Glutamatergic neuron (in vitro differentiated cells): ENCODE data around the gene IL12RB2. TPM values are rescaled to one million over a fixed set of nuclear protein-coding genes. Genes with fewer than 3 reads are reported as not detected.
A peak's percentile ranks its signal among the peaks of the same experiment; 100 is the strongest.

Experiments
- DNase-seq: peaks from one replicate; pipeline ENCODE4 v3.0.0; 2022
- H3K27ac Mint-ChIP-seq: one replicate; pipeline ENCODE4 v1.8.0; 2020; ENCODE audit warnings: mild to moderate bottlenecking, mixed read lengths, inconsistent platforms; ENCODE audit not compliant: unreplicated experiment
- H3K27me3 Mint-ChIP-seq: one replicate; pipeline ENCODE4 v1.8.0; 2020; ENCODE audit warnings: mild to moderate bottlenecking, moderate library complexity, mixed read lengths, inconsistent platforms; ENCODE audit not compliant: unreplicated experiment
- H3K36me3 Mint-ChIP-seq: one replicate; pipeline ENCODE4 v1.8.0; 2020; ENCODE audit warnings: mild to moderate bottlenecking, mixed read lengths, inconsistent platforms; ENCODE audit not compliant: unreplicated experiment
- H3K4me1 Mint-ChIP-seq: one replicate; pipeline ENCODE4 v1.8.0; 2020; ENCODE audit warnings: mild to moderate bottlenecking, low read depth, mixed read lengths, inconsistent platforms; ENCODE audit not compliant: unreplicated experiment
- H3K4me3 Mint-ChIP-seq: one replicate; pipeline ENCODE4 v1.8.0; 2020; ENCODE audit warnings: mild to moderate bottlenecking, mixed read lengths, inconsistent platforms; ENCODE audit not compliant: unreplicated experiment
- H3K9me3 Mint-ChIP-seq: one replicate; pipeline ENCODE4 v1.8.0; 2020; ENCODE audit warnings: mild to moderate bottlenecking, moderate library complexity, mixed read lengths, inconsistent platforms; ENCODE audit not compliant: unreplicated experiment
- CTCF ChIP-seq: fragments of 200-600 bp; sonication (generic); IDR thresholded peaks from one replicate; pipeline ENCODE4 v1.5.0; 2021; ENCODE audit not compliant: partially characterized antibody, unreplicated experiment
- long read RNA-seq: library from polyadenylated mRNA; unstranded; transcript quantifications from one replicate; pipeline ENCODE4 v2.0.0, GENCODE V29; 2020; ENCODE audit not compliant: unreplicated experiment
- total RNA-seq: library from RNA; stranded (reverse); fragmentation: NEBNext Ultra II Directional; extraction: Animal tissue kit (Norgen Biotek cat#: 25700); gene quantifications from one replicate; pipeline ENCODE4 v1.2.1, GENCODE V29; 2021; ENCODE audit not compliant: unreplicated experiment

IL12RB2 gene
- not detected for total RNA-seq
- long read RNA-seq, result 0 reads

DNA sequence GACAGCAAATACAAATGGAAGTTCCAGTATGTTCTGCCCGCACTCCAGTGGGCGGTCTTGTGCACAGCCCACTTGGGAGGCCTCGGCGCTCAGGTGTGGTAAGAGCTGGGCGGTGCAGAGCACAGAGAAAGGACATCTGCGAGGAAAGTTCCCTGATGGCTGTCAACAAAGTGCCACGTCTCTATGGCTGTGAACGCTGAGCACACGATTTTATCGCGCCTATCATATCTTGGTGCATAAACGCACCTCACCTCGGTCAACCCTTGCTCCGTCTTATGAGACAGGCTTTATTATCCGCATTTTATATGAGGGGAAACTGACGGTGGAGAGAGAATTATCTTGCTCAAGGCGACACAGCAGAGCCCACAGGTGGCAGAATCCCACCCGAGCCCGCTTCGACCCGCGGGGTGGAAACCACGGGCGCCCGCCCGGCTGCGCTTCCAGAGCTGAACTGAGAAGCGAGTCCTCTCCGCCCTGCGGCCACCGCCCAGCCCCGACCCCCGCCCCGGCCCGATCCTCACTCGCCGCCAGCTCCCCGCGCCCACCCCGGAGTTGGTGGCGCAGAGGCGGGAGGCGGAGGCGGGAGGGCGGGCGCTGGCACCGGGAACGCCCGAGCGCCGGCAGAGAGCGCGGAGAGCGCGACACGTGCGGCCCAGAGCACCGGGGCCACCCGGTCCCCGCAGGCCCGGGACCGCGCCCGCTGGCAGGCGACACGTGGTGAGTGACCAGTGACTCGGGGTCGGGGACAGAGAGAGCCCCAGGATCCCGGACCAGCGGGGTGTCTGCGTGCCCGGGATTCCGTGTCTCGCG lies at the start of gene IL12RB2:
IL12RB2 (plus strand) TSS at position 623 of the 810 bp plus-strand sequence. CDS start 12,496 bp downstream, outside the sequence.
- Mint-ChIP-seq H3K27me3 (no peaks in the 10 kb centered on the region), H3K4me3 (peak within 1 kb of the TSS; percentile 88), H3K36me3 (no peaks in the 10 kb centered on the region), H3K9me3 (no peaks in the 10 kb centered on the region), H3K27ac (no peak within 1 kb of the TSS), H3K4me1 (no peaks in the 10 kb centered on the region)
- DNase-seq, result peak; percentile 43
- TF ChIP-seq CTCF, result no peak

DNA sequence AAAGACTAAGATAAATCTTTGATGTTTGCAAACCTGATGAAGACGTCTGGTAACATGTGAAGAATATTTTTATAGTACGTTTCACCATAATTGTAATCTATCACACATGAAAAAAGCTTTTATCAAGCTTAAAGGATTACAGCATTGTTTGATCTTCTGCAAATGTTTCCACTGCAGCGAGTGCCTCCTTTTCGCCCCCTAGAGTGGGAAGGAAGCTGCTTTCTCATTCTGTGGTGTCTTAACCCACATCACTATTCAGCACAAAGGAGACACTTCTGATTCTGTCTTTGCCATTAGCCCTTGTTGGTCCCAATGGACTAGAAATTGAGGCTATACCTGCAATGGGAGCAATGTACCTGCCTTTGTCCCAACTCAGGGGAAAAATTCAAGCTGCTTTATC lies 46.0 kb upstream of the IL12RB2 start:
- DNase-seq, result no peak
- Mint-ChIP-seq H3K27ac (no peak overlapping the region), H3K4me1 (no peaks in the 10 kb centered on the region), H3K27me3 (no peaks in the 10 kb centered on the region), H3K4me3 (no peak overlapping the region), H3K9me3 (no peaks in the 10 kb centered on the region), H3K36me3 (no peaks in the 10 kb centered on the region)
- no peak for TF ChIP-seq CTCF

DNA sequence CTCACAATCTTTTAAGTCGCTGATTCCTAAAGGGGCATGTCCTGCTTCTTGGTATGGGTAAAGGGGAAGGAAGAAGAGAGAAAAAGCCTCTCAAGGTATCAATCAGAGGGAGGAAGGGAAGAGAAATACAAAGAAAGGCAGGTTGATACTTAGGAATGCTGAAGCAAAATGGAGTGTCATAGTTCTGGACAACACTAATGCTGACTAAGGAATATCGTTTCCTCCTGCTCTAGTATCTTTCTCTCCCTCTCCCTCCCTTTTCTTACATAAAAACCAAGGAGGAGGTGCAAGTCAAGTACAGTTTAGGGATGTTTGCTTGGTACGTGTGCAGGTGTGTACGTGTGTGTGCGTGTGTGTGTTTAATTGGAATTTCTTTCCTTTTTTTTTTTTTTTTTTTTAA lies 44.9 kb upstream of the IL12RB2 start:
- DNase-seq, result no peak
- Mint-ChIP-seq H3K4me1 (no peaks in the 10 kb centered on the region), H3K36me3 (no peaks in the 10 kb centered on the region), H3K27ac (no peak overlapping the region), H3K4me3 (no peak overlapping the region), H3K9me3 (no peaks in the 10 kb centered on the region), H3K27me3 (no peaks in the 10 kb centered on the region)
- TF ChIP-seq CTCF, result no peak

GRCh38 chr1:67264152-67264551 lies 43.5 kb upstream of the IL12RB2 start:
- Mint-ChIP-seq H3K27me3 (no peaks in the 10 kb centered on the region), H3K4me1 (no peaks in the 10 kb centered on the region), H3K27ac (no peak overlapping the region), H3K36me3 (no peaks in the 10 kb centered on the region), H3K4me3 (no peak overlapping the region), H3K9me3 (no peaks in the 10 kb centered on the region)
- no peak for TF ChIP-seq CTCF
- DNase-seq, result no peak

- no peaks in the 10 kb centered on the region for H3K9me3 Mint-ChIP-seq
- DNase-seq, result no peak
- no peak overlapping the region for H3K27ac Mint-ChIP-seq
- H3K4me3 Mint-ChIP-seq, result no peak overlapping the region
- H3K27me3 Mint-ChIP-seq, result no peaks in the 10 kb centered on the region
- TF ChIP-seq CTCF, result no peak
- no peaks in the 10 kb centered on the region for H3K36me3 Mint-ChIP-seq
- no peaks in the 10 kb centered on the region for H3K4me1 Mint-ChIP-seq
Observed at GRCh38 chr1:67264899-67265298, 42.8 kb upstream of the IL12RB2 start.
